Activated B cell treated with CpG ODN at 0.5 μM for 24 hours (primary cell): ENCODE results near the gene PKN2. TPM values are rescaled to one million over a fixed set of nuclear protein-coding genes. Genes with fewer than 3 reads are reported as not detected.
A peak's percentile ranks its signal among the peaks of the same experiment; 100 is the strongest.

Experiments
- ATAC-seq: fragments of 200-7000 bp; cut with Tn5 transposase; one replicate; pipeline ENCODE4 v1.10.0; 2021; ENCODE audit warnings: low read depth, mild to moderate bottlenecking, moderate library complexity
- CTCF ChIA-PET: fragments of 350-600 bp; sonication (Branson Sonifier 250); formaldehyde crosslinking; loops from one replicate; lab custom pipeline; 2021; ENCODE audit warnings: antibody characterized with exemption; lab: Charles Lee
- POLR2A ChIA-PET: fragments of 350-600 bp; sonication (Branson Sonifier 250); formaldehyde crosslinking; loops from one replicate; lab custom pipeline; 2021; ENCODE audit warnings: antibody characterized with exemption; lab: Charles Lee
- DNase-seq: peaks from one replicate; pipeline ENCODE4 v3.0.0; 2022
- H3K27ac Mint-ChIP-seq: one replicate; pipeline ENCODE4 v1.8.0; 2020; ENCODE audit warnings: mixed read lengths
- H3K27me3 Mint-ChIP-seq: one replicate; pipeline ENCODE4 v1.8.0; 2021; ENCODE audit warnings: mixed read lengths
- H3K36me3 Mint-ChIP-seq: one replicate; pipeline ENCODE4 v1.8.0; 2021; ENCODE audit warnings: low read depth, mixed read lengths
- H3K4me1 Mint-ChIP-seq: one replicate; pipeline ENCODE4 v1.8.0; 2021; ENCODE audit warnings: mixed read lengths
- H3K4me3 Mint-ChIP-seq: one replicate; pipeline ENCODE4 v1.8.0; 2020; ENCODE audit warnings: mild to moderate bottlenecking, mixed read lengths
- H3K9me3 Mint-ChIP-seq: one replicate; pipeline ENCODE4 v1.8.0; 2020; ENCODE audit warnings: mixed read lengths
- CTCF ChIP-seq: fragments of 200-600 bp; IDR thresholded peaks from one replicate; pipeline ENCODE4 v1.8.0; 2022; ENCODE audit warnings: antibody characterized with exemption, mild to moderate bottlenecking
- intact Hi-C: fragments of 100-400 bp; cut with micrococcal nuclease; formaldehyde crosslinking; loops from one replicate; pipeline ENCODE4 v1.15.1; 2024
- total RNA-seq: library from RNA; stranded (reverse); gene quantifications from 2 replicates; pipeline ENCODE4 v1.2.3, GENCODE V29; 2022

Gene PKN2
- total RNA-seq, 1 donor from 2014 or later: 42.7 TPM

GRCh38 chr1:88768816-88769215, 84.7 kb downstream of the PKN2 start:
- DNase-seq: no peak
- Mint-ChIP-seq H3K4me3 (no peak overlapping the region), H3K27me3 (no peaks in the 10 kb centered on the region), H3K9me3 (no peaks in the 10 kb centered on the region), H3K4me1 (no peaks in the 10 kb centered on the region), H3K27ac (peak overlapping the region; percentile 25), H3K36me3 (peaks cover 59% of the 10 kb centered on the region)
- intact Hi-C loops: no loop called here
- TF ChIP-seq CTCF: no peak
- no peak for ATAC-seq
- POLR2A ChIA-PET: no interaction called here
- CTCF ChIA-PET: no interaction called here

- no peaks in the 10 kb centered on the region for H3K4me1 Mint-ChIP-seq
- no peak overlapping the region for H3K27ac Mint-ChIP-seq
- POLR2A ChIA-PET: no interaction called here
These were observed 89.6 kb downstream of the PKN2 start for GRCh38 chr1:88773540-88774150.

GRCh38 chr1:88774151-88774556, 90.1 kb downstream of the PKN2 start:
- ATAC-seq (no peak), DNase-seq (no peak)
- intact Hi-C loops: no loop called here
- CTCF ChIA-PET: no interaction called here
- TF ChIP-seq CTCF: no peak
- Mint-ChIP-seq H3K9me3 (no peaks in the 10 kb centered on the region), H3K27me3 (no peaks in the 10 kb centered on the region), H3K27ac (no peak overlapping the region), H3K36me3 (peaks cover 81% of the 10 kb centered on the region), H3K4me1 (no peaks in the 10 kb centered on the region), H3K4me3 (no peak overlapping the region)
- POLR2A ChIA-PET: no interaction called here

More at GRCh38 chr1:88773540-88774150, 89.6 kb downstream of the PKN2 start:
- Mint-ChIP-seq H3K9me3 (no peaks in the 10 kb centered on the region), H3K4me3 (no peak overlapping the region), H3K27me3 (no peaks in the 10 kb centered on the region), H3K36me3 (peaks cover 81% of the 10 kb centered on the region)
- intact Hi-C loops: no loop called here
- CTCF ChIA-PET: no interaction called here
- DNase-seq: no peak
- no peak for ATAC-seq
- TF ChIP-seq CTCF: no peak

GRCh38 chr1:88777604-88778149, 93.6 kb downstream of the PKN2 start:
- TF ChIP-seq CTCF: no peak
- Mint-ChIP-seq H3K27ac (no peak overlapping the region), H3K4me1 (no peaks in the 10 kb centered on the region), H3K36me3 (peaks cover 78% of the 10 kb centered on the region), H3K9me3 (no peaks in the 10 kb centered on the region), H3K4me3 (no peak overlapping the region), H3K27me3 (no peaks in the 10 kb centered on the region)
- ATAC-seq: no peak
- ChIA-PET POLR2A (no interaction called here), CTCF (no interaction called here)
- DNase-seq: no peak
- intact Hi-C loops: no loop called here

- peaks cover 67% of the 10 kb centered on the region for H3K36me3 Mint-ChIP-seq
- POLR2A ChIA-PET: no interaction called here
- no peak overlapping the region for H3K27ac Mint-ChIP-seq
- no peaks in the 10 kb centered on the region for H3K27me3 Mint-ChIP-seq
- no peaks in the 10 kb centered on the region for H3K9me3 Mint-ChIP-seq
- intact Hi-C loops: no loop called here
- no peak overlapping the region for H3K4me3 Mint-ChIP-seq
- no peak for TF ChIP-seq CTCF
- CTCF ChIA-PET: no interaction called here
- ATAC-seq (no peak), DNase-seq (no peak)
- no peaks in the 10 kb centered on the region for H3K4me1 Mint-ChIP-seq
These were observed 95.8 kb downstream of the PKN2 start for GRCh38 chr1:88779880-88780279.
